HepG2 (cell line): ENCODE data around the gene MKNK1. TPM values are rescaled to one million over a fixed set of nuclear protein-coding genes. Genes with fewer than 3 reads are reported as not detected.

Source experiments
- ATAC-seq: fragments of 200-7000 bp; cut with Tn5 transposase; 3 replicates; pipeline ENCODE4 v1.9.1; 2020; ENCODE audit warnings: mild to moderate bottlenecking, moderate library complexity
- BruUV-seq: library from RNA; stranded (reverse); fragments of 400-500 nt; replicated peaks from 2 replicates; lab custom pipeline; 2021; lab: Mats Ljungman, UMichigan
- CTCF ChIA-PET: fragments of 300-600 bp; formaldehyde crosslinking; extraction: SDS; loops from one replicate; lab custom pipeline; 2021; ENCODE audit warnings: low total read pairs, inconsistent platforms, low intra/inter-chr PET ratio; lab: Yijun Ruan, JAX
- POLR2A ChIA-PET: fragments of 350-600 bp; sonication (Branson Sonifier 250); formaldehyde crosslinking; loops from one replicate; lab custom pipeline; 2020; ENCODE audit warnings: antibody characterized with exemption, inconsistent platforms; lab: Yijun Ruan, JAX
- DNase-seq: peaks from one replicate; pipeline ENCODE4 v3.0.0-alpha.2; 2015; ENCODE audit warnings: low spot score
- FAIRE-seq: peaks from 3 replicates; lab custom pipeline; 2011; peaks lifted over from hg19 to GRCh38; lab: Jason Lieb, UNC
- H2AFZ ChIP-seq: one replicate; pipeline ENCODE4 v1.6.1; 2011; ENCODE audit warnings: low read length, inconsistent platforms
- H3K27ac ChIP-seq: fragments of 300-600 bp; 3 replicates; pipeline ENCODE4 v1.8.0; 2011; ENCODE audit warnings: mixed run types, mild to moderate bottlenecking, mixed read lengths, low read length, inconsistent platforms; ENCODE audit not compliant: insufficient read depth; ENCODE audit errors: extremely low read length
- H3K27me3 ChIP-seq, 2 experiments: fragments of 200-600 bp in 1 of 2; 2 replicates in 1 of 2; 3 replicates in 1 of 2; pipeline versions ENCODE4 v1.6.0 to v1.8.0; 2011; ENCODE audit warnings: low read length in 2 of 2, mild to moderate bottlenecking in 2 of 2, moderate library complexity in 2 of 2, inconsistent platforms in 1 of 2; ENCODE audit not compliant: insufficient read depth in 2 of 2, control insufficient read depth in 1 of 2
- H3K36me3 ChIP-seq, 2 experiments: fragments of 200-600 bp in 1 of 2; replicated peaks in 1 of 2; 2 replicates in 1 of 2; 3 replicates in 1 of 2; pipeline versions ENCODE4 v1.5.1 to v1.8.0; 2011; ENCODE audit warnings: low read length in 2 of 2, inconsistent platforms in 1 of 2; ENCODE audit not compliant: insufficient read depth in 2 of 2, control insufficient read depth in 1 of 2
- H3K4me1 ChIP-seq: 2 replicates; pipeline ENCODE4 v1.5.1; 2012; ENCODE audit warnings: low read length, inconsistent platforms; ENCODE audit not compliant: insufficient read depth
- H3K4me2 ChIP-seq: 2 replicates; pipeline ENCODE4 v1.6.0; 2011; ENCODE audit warnings: low read depth, low read length, inconsistent platforms
- H3K4me3 ChIP-seq, 3 experiments: fragments of 200-600 bp in 1 of 3; sonication (generic), shearing (Covaris generic) in 1 of 3; replicated peaks in 1 of 3; 2 replicates each; pipeline ENCODE4 v1.5.1; 2011 to 2016; ENCODE audit warnings: low read length in 3 of 3, inconsistent platforms in 2 of 3, low read depth in 2 of 3, mild to moderate bottlenecking in 2 of 3, control low read depth in 1 of 3, mixed read lengths in 1 of 3; ENCODE audit not compliant: insufficient read depth in 1 of 3
- H3K79me2 ChIP-seq: one replicate; pipeline ENCODE4 v1.6.1; 2011; ENCODE audit warnings: low read length, inconsistent platforms; ENCODE audit not compliant: insufficient read depth
- H3K9ac ChIP-seq: 2 replicates; pipeline ENCODE4 v1.6.0; 2011; ENCODE audit warnings: mild to moderate bottlenecking, low read depth, low read length, inconsistent platforms; ENCODE audit not compliant: insufficient read depth
- H3K9me3 ChIP-seq: 2 replicates; pipeline ENCODE4 v1.5.1; 2012; ENCODE audit warnings: mild to moderate bottlenecking, low read length
- H4K20me1 ChIP-seq: 2 replicates; pipeline ENCODE4 v1.6.0; 2011; ENCODE audit warnings: inconsistent platforms, mild to moderate bottlenecking, low read length, moderate library complexity; ENCODE audit not compliant: insufficient read depth
- FOXA3 ChIP-seq: IDR thresholded peaks from 2 replicates; pipeline ENCODE4 v1.6.1; 2016; ENCODE audit warnings: missing genetic modification reagents, missing compliant biosample characterization
- MXI1 ChIP-seq: IDR thresholded peaks from 3 replicates; pipeline ENCODE4 v1.6.1; 2012; ENCODE audit warnings: low read depth, low read length, inconsistent platforms, borderline replicate concordance
- RFX1 ChIP-seq: fragments of 450-650 bp; IDR thresholded peaks from 2 replicates; pipeline ENCODE4 v1.6.1; 2017
- RFX3 ChIP-seq: IDR thresholded peaks from 2 replicates; pipeline ENCODE4 v1.6.1; 2016; ENCODE audit warnings: missing biosample characterization, missing genetic modification reagents
- WGBS: methylation state at CpG from one replicate; pipeline ENCODE4 v1.1.6; 2017; ENCODE audit warnings: low lambda C conversion rate; 5-methylcytosine and 5-hydroxymethylcytosine counted together
- in situ Hi-C: cut with HindIII; loops from 2 replicates; pipeline ENCODE4 v1.10.0; 2017; ENCODE audit warnings: low pct_unique_long_range_greater_than_20kb; ENCODE audit not compliant: extremely low pct_ligation_motif_present
- intact Hi-C: fragments of 100-400 bp; cut with micrococcal nuclease; formaldehyde crosslinking; loops from one replicate; pipeline ENCODE4 v1.10.0; 2022; ENCODE audit not compliant: unreplicated experiment
- polyA plus RNA-seq, 8 experiments: library from polyadenylated mRNA; depleted of rRNA in 3 of 8; stranded (reverse) in 7 of 8; unstranded in 1 of 8; fragments of >200 nt; fragmentation: Illumina TruSeq in 4 of 8; extraction: Trizol in 4 of 8; gene quantifications; 2 replicates each; pipeline versions ENCODE4 v1.2.1 to v1.2.3, GENCODE V29; 2011 to 2016; ENCODE audit warnings: low read depth in 4 of 8, missing spikeins in 1 of 8, mixed read lengths in 1 of 8; ENCODE audit not compliant: insufficient read depth in 1 of 8
- total RNA-seq, 5 experiments: library from RNA; depleted of rRNA; stranded (reverse); fragments of >200 nt; fragmentation: Illumina TruSeq; extraction: Trizol; gene quantifications; 2 replicates each; pipeline ENCODE4 v1.2.3, GENCODE V29; 2016; ENCODE audit warnings: low read depth in 1 of 5

MKNK1 gene
- total and polyA plus RNA-seq, 2 of the 13 experiments (the other 11 are each of a cell fraction or from before 2014, with no cell fraction given): 18.5 to 24.1 TPM

DNA sequence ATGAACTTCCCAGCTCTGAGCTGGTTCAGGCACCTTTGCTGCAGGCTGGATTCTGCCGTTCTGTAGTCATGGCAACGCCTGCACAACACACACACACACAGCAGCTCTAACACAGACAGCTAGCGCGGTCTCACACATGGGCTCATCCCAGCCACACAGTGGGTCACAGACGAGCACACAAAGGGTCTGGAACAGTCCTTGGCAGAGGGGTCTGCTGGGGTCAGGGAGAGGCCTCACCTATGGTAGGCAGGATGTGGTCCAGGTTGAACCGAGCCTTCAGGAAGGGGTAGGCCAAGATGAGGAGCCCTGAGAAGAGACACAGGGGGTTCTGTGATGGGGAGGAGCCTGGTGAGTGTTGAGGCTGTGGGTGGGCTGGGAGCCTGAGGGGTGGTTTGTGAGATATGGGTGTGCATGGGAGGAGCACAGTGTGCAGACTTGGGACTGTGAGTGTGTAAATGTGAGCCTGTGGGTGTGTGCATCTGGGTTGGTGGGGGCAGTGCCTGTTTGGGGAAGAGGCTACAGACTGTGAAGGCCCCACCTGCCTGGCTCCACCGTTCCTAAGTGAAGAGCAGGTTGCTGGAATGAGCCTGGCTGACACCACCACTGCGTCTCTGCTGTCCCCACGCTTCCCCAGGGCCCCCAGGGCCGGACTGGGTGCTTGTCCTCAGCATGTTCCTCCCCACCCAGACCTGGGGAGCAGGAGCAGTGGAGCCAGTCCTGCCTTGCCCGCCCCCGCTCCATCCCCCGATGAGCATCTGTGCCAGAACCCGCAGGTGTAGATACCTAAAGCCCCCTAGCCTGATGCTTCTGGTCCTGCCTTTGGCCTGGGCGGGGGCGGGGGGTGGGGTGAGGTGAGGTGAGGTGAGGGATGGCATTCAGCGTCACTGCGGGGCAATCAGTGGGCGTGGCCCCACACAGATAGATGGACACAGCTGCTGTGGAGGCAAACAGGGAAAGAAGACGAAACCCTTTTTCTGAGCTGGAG lies 54.1 kb downstream of the MKNK1 start:
- Histone ChIP-seq H3K79me2 (no peaks in the 10 kb centered on the region), H3K27me3 (peaks cover 6 to 46% of the 10 kb centered on the region in 2 experiments; a peak in 3 of 5 replicates), H3K36me3 (no peaks in the 10 kb centered on the region), H3K4me3 (no peak overlapping the region), H3K4me2 (no peak overlapping the region), H3K9ac (no peak overlapping the region), H3K4me1 (peaks cover 11% of the 10 kb centered on the region; the same call in 1 of the 2 replicates), H3K27ac (no peak overlapping the region), H2AFZ (no peak overlapping the region), H3K9me3 (no peaks in the 10 kb centered on the region)
- no TSS peak for BruUV-seq
- peak; percentile 24 for DNase-seq
- in situ Hi-C loops (no loop called here), intact Hi-C loops (loop anchor here (10.0 kb wide), 1 partner anchor 175 kb away; no protein-coding TSS in a partner anchor)
- peak; percentile 48 for ATAC-seq
- CTCF ChIA-PET: no interaction called here
- WGBS: 3% methylated on average over 4 of the region's 20 CpGs
- 0 out of 3 replicates have a peak, but pooled peaks have one; percentile 39 for TF ChIP-seq MXI1
- peak; percentile 79 for TF ChIP-seq RFX1
- no peak for TF ChIP-seq FOXA3 (CRISPR knock-in tag)
- TF ChIP-seq RFX3 (CRISPR knock-in tag): peak; percentile 65
- TF ChIP-seq, all 625 proteins: peak for 3
- FAIRE-seq: no peak
- H4K20me1 ChIP-seq: peaks cover under 1% of the 10 kb centered on the region; the same call in 1 of the 2 replicates
- POLR2A ChIA-PET: no interaction called here
